Measurements from ENCODE around the gene ESRRG. TPM values are rescaled to one million over a fixed set of nuclear protein-coding genes. Genes with fewer than 3 reads are reported as not detected.

ESRRG gene
- total RNA-seq, 1 experiment from 2014 or later = 0.44 TPM

DNA sequence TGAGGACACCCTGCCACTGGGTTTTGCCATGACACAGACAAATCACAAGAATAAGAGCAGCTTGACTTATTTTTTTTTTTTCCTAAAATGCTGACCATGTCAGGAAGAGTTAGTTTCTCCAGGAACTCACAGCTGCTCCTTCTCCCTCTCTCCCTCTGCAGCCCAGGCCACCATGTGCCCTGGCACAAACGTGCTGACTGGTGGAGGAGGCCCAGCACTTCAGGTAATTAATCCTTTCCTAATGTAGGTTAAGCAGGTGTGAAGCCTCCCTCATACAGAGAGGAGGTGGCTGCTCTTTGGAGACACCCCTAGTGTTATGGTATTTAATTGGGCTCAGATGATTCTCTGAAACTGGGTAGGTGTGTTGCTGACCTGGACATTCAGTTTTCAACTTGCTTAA lies 170.2 kb downstream of the ESRRG start:
- Histone ChIP-seq H2BK15ac (ENCODE audit: low read depth, low read length) (no peak overlapping the region), H2BK5ac (ENCODE audit: insufficient read length, low read length) (no peak overlapping the region), H2AFZ (ENCODE audit: low read length) (no peak overlapping the region), H3K27ac (ENCODE audit: insufficient read length, low read depth, low read length) (no peak overlapping the region), H3K79me1 (ENCODE audit: insufficient read depth, low read depth, low read length, poor library complexity, severe bottlenecking) (no peaks in the 10 kb centered on the region), H2BK120ac (ENCODE audit: low read depth, low read length, poor library complexity, severe bottlenecking) (no peak overlapping the region), H4K91ac (ENCODE audit: insufficient read length, low read depth, low read length) (no peak overlapping the region), H3K4ac (ENCODE audit: low read depth, low read length) (no peak overlapping the region), H2BK20ac (ENCODE audit: low read depth, low read length, poor library complexity, severe bottlenecking) (no peak overlapping the region), H3K9me3 (ENCODE audit: control insufficient read depth, low read depth, low read length) (no peaks in the 10 kb centered on the region), H3K23ac (ENCODE audit: insufficient read length, low read depth, low read length) (no peak overlapping the region), H3K4me1 (ENCODE audit: insufficient read depth, low read length) (no peaks in the 10 kb centered on the region), H3K9ac (ENCODE audit: extremely low read depth, insufficient read length, low read length) (no peak overlapping the region), H3K18ac (ENCODE audit: insufficient read length, low read depth, low read length) (no peak overlapping the region), H2AK5ac (ENCODE audit: insufficient read length, low read length) (no peak overlapping the region), H4K20me1 (ENCODE audit: control insufficient read depth, insufficient read depth, insufficient read length) (no peaks in the 10 kb centered on the region), H3K23me2 (ENCODE audit: insufficient read length, low read depth, low read length, poor library complexity, severe bottlenecking) (no peaks in the 10 kb centered on the region), H3K79me2 (ENCODE audit: insufficient read depth, low read length) (no peaks in the 10 kb centered on the region), H3K4me2 (ENCODE audit: insufficient read depth, insufficient read length, low read length) (no peak overlapping the region), H2BK12ac (ENCODE audit: insufficient read length, low read depth, low read length) (no peak overlapping the region), H3K56ac (ENCODE audit: insufficient read length, low read depth, low read length) (no peak overlapping the region), H3K27me3 (ENCODE audit: insufficient read depth, low read length) (no peaks in the 10 kb centered on the region), H3K14ac (ENCODE audit: insufficient read depth, low read length) (no peak overlapping the region), H4K8ac (replicated peaks; ENCODE audit: insufficient read length, low read depth, low read length) (no peak overlapping the region), H4K5ac (ENCODE audit: insufficient read length, low read depth, low read length) (no peak overlapping the region), H3T11ph (ENCODE audit: low read length) (no peak overlapping the region)
- peaks cover 4 to 6% of the 10 kb centered on the region in 2 experiments; a peak in 3 of 4 replicates for H3K4me1 Mint-ChIP-seq
- H3K27me3 Mint-ChIP-seq (ENCODE audit: low read depth) = no peaks in the 10 kb centered on the region
- H3K36me3 Mint-ChIP-seq (ENCODE audit: insufficient read depth in 1 of 3, low read depth in 3 of 3) = no peaks in the 10 kb centered on the region
- WGBS (ENCODE audit: extremely low coverage, insufficient read length, low lambda C conversion rate) = no CpG with 5 or more reads among the region's 1 CpG
- no peak for TF ChIP-seq CTCF (conservative IDR thresholded peaks at IDR 0.05)
- no peak overlapping the region for H3K4me3 Mint-ChIP-seq
- no peak for DNase-seq
- H3K9me3 Mint-ChIP-seq = no peaks in the 10 kb centered on the region
- no peak overlapping the region for H3K27ac Mint-ChIP-seq

All from H9 (cell line).